Measurements from ENCODE around the gene NSUN3. TPM values are rescaled to one million over a fixed set of nuclear protein-coding genes. Genes with fewer than 3 reads are reported as not detected.
"Not testable (repeated sequence)": the region's sequence is repeated elsewhere in the genome, so short reads cannot be mapped to it uniquely, and the experiment has no call there.

The NSUN3 gene
- total RNA-seq, 1 donor from 2014 or later, result 20.8 TPM

- CTCF ChIA-PET, result no interaction called here
- peaks cover 39% of the 10 kb centered on the region for H3K36me3 Mint-ChIP-seq (ENCODE audit: low read depth)
These were observed 43.4 kb downstream of the NSUN3 start for GRCh38 chr3:94106268-94106667.

GRCh38 chr3:94110232-94110631 is 47.4 kb downstream of the NSUN3 start:
- H3K27me3 Mint-ChIP-seq; POLR2A ChIA-PET; H3K27ac Mint-ChIP-seq; H3K9me3 Mint-ChIP-seq; DNase-seq; ATAC-seq (ENCODE audit: low read depth); H3K4me1 Mint-ChIP-seq; H3K4me3 Mint-ChIP-seq; CTCF ChIA-PET; intact Hi-C loops (cut with micrococcal nuclease): not testable (repeated sequence)
- peaks cover 50% of the 10 kb centered on the region for H3K36me3 Mint-ChIP-seq (ENCODE audit: low read depth)

More at GRCh38 chr3:94106268-94106667, 43.4 kb downstream of the NSUN3 start:
- no peak for TF ChIP-seq CTCF (IDR thresholded peaks at IDR 0.05)
- Mint-ChIP-seq H3K4me3 (no peak overlapping the region), H3K4me1 (no peaks in the 10 kb centered on the region), H3K9me3 (no peaks in the 10 kb centered on the region), H3K27ac (no peak overlapping the region), H3K27me3 (no peaks in the 10 kb centered on the region)
- intact Hi-C loops (cut with micrococcal nuclease), result no loop called here
- ATAC-seq (ENCODE audit: low read depth), result no peak
- POLR2A ChIA-PET, result no interaction called here
- DNase-seq, result no peak

GRCh38 chr3:94110854-94111253 is 48.0 kb downstream of the NSUN3 start:
- Mint-ChIP-seq H3K27me3 (no peaks in the 10 kb centered on the region), H3K27ac (no peak overlapping the region), H3K36me3 (ENCODE audit: low read depth) (peaks cover 45% of the 10 kb centered on the region), H3K4me1 (no peaks in the 10 kb centered on the region), H3K4me3 (no peak overlapping the region), H3K9me3 (no peaks in the 10 kb centered on the region)
- DNase-seq (no peak), ATAC-seq (ENCODE audit: low read depth) (no peak)
- no peak for TF ChIP-seq CTCF (IDR thresholded peaks at IDR 0.05)
- ChIA-PET CTCF (no interaction called here), POLR2A (no interaction called here)
- intact Hi-C loops (cut with micrococcal nuclease), result no loop called here

- H3K27ac Mint-ChIP-seq, result no peak overlapping the region
- CTCF ChIA-PET, result no interaction called here
- peaks cover 31% of the 10 kb centered on the region for H3K36me3 Mint-ChIP-seq (ENCODE audit: low read depth)
- H3K27me3 Mint-ChIP-seq, result no peaks in the 10 kb centered on the region
- no peak for DNase-seq
- no peak for TF ChIP-seq CTCF (IDR thresholded peaks at IDR 0.05)
- no peak for ATAC-seq (ENCODE audit: low read depth)
- intact Hi-C loops (cut with micrococcal nuclease), result no loop called here
- H3K9me3 Mint-ChIP-seq, result no peaks in the 10 kb centered on the region
- no peak overlapping the region for H3K4me3 Mint-ChIP-seq
- H3K4me1 Mint-ChIP-seq, result no peaks in the 10 kb centered on the region
- POLR2A ChIA-PET, result no interaction called here
These were observed 51.8 kb downstream of the NSUN3 start for GRCh38 chr3:94114666-94115065.

- TF ChIP-seq CTCF (IDR thresholded peaks at IDR 0.05), result no peak
- ChIA-PET POLR2A (no interaction called here), CTCF (no interaction called here)
- no peak for ATAC-seq (ENCODE audit: low read depth)
- intact Hi-C loops (cut with micrococcal nuclease), result no loop called here
- H3K4me3 Mint-ChIP-seq, result no peak overlapping the region
- no peak for DNase-seq
- H3K27me3 Mint-ChIP-seq, result no peaks in the 10 kb centered on the region
- peaks cover 27% of the 10 kb centered on the region for H3K36me3 Mint-ChIP-seq (ENCODE audit: low read depth)
- no peaks in the 10 kb centered on the region for H3K9me3 Mint-ChIP-seq
- H3K4me1 Mint-ChIP-seq, result no peaks in the 10 kb centered on the region
- no peak overlapping the region for H3K27ac Mint-ChIP-seq
These were observed 52.6 kb downstream of the NSUN3 start for GRCh38 chr3:94115482-94115881.

- DNase-seq (no peak), ATAC-seq (ENCODE audit: low read depth) (no peak)
- H3K27me3 Mint-ChIP-seq, result no peaks in the 10 kb centered on the region
- H3K36me3 Mint-ChIP-seq (ENCODE audit: low read depth), result peaks cover 21% of the 10 kb centered on the region
- no peak for TF ChIP-seq CTCF (IDR thresholded peaks at IDR 0.05)
- H3K27ac Mint-ChIP-seq, result no peak overlapping the region
- ChIA-PET CTCF (no interaction called here), POLR2A (no interaction called here)
- no peaks in the 10 kb centered on the region for H3K9me3 Mint-ChIP-seq
- no peak overlapping the region for H3K4me3 Mint-ChIP-seq
- no peaks in the 10 kb centered on the region for H3K4me1 Mint-ChIP-seq
- intact Hi-C loops (cut with micrococcal nuclease), result no loop called here
These were observed 54.9 kb downstream of the NSUN3 start for GRCh38 chr3:94117729-94118128.

Measured in activated B cell treated with CpG ODN at 0.5 μM for 24 hours (primary cell).